GM12872 (cell line): ENCODE data around the gene GAD2.

Experiments used
- CTCF ChIP-seq: IDR thresholded peaks from 3 replicates; pipeline ENCODE4 v1.5.1; 2011; ENCODE audit warnings: low read depth, mild to moderate bottlenecking, low read length, moderate library complexity; ENCODE audit not compliant: insufficient read depth

Gene GAD2

GRCh38 chr10:26225322-26225721 is 8.7 kb downstream of the GAD2 start:
- no peak for TF ChIP-seq CTCF

GRCh38 chr10:26227786-26228185 is 11.2 kb downstream of the GAD2 start:
- no peak for TF ChIP-seq CTCF

GRCh38 chr10:26232174-26232573 is 15.6 kb downstream of the GAD2 start:
- no peak for TF ChIP-seq CTCF

- TF ChIP-seq CTCF, result no peak
Measured at GRCh38 chr10:26235761-26236160, 19.2 kb downstream of the GAD2 start.

- TF ChIP-seq CTCF, result no peak
Measured at GRCh38 chr10:26238378-26238777, 21.8 kb downstream of the GAD2 start.

GRCh38 chr10:26242706-26243350 is 26.3 kb downstream of the GAD2 start:
- no peak for TF ChIP-seq CTCF

GRCh38 chr10:26243351-26243720 is 26.8 kb downstream of the GAD2 start:
- no peak for TF ChIP-seq CTCF

- no peak for TF ChIP-seq CTCF
Measured at GRCh38 chr10:26249681-26250080, 33.1 kb downstream of the GAD2 start.
